COR-L47 (cell line): ENCODE results near the gene SLC3A2.

Experiments
- DNase-seq: peaks from one replicate; lab custom pipeline; 2025; lab: John Stamatoyannopoulos, UW

The SLC3A2 gene

DNA sequence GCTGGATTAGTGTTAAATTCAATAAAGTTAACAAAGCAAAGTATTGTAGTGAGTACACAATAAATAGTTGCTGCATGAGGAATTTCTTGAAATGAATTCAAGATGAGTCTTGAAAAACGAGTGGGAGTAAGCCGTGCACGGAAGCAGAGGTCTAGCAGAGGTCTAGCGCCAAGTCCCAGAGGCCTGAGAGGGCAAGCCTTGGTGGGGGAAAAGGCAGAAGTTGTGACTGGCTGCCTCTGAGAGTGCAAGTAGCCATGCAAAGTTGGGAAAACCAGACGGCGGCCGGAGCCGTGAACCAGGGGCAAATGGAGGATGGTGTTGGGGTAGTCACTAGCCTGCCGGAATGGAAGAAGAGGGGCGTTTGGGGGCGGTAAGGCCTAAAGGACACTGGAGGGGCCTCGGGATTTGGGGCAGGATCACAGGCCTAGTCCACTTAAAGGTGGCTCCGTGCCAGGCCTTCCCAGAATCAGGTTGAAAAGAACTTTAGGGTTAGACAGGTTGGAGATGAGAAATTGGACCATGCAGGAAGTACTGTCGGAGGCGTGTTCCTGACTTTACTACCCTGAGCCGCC is 379 bp upstream of the SLC3A2 start:
- DNase-seq, result no peak

GRCh38 chr11:62881579-62882430 is 1.1 kb downstream of the SLC3A2 start:
- peak; percentile 91 for DNase-seq

GRCh38 chr11:62882431-62882749 is 1.7 kb downstream of the SLC3A2 start:
- no peak for DNase-seq

DNA sequence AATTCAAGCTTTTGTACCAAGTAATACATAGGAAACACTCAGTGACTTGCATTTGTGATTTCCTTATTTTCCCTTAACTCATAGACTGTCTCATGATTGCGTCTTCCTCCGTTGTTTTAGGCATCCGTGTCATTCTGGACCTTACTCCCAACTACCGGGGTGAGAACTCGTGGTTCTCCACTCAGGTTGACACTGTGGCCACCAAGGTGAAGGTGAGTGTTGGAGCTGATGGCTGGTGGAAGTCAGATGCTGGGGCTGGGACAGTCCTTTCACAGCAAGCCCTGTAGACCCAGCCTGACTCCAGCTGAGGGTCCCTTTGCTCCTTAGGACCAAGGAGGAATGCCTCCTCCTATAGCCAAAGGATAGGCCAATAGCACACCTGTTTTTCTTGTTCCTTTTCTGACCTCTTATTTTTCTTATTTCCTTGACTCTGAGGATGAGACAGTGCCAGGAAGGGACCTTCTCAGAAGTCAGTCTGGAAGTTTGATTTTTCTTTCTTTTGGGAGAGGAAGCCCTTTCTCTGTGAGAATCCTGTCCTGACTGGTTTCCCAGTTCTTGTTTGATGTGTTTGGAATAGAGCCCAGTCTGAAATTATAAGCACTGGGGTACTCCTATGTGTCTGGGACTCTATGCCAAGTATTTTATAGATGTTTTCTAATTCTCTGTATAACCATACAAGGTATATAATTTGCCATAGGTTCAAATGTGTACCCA is 2.2 kb downstream of the SLC3A2 start:
- DNase-seq, result no peak

GRCh38 chr11:62883673-62884072 is 3.0 kb downstream of the SLC3A2 start:
- DNase-seq, result no peak

DNA sequence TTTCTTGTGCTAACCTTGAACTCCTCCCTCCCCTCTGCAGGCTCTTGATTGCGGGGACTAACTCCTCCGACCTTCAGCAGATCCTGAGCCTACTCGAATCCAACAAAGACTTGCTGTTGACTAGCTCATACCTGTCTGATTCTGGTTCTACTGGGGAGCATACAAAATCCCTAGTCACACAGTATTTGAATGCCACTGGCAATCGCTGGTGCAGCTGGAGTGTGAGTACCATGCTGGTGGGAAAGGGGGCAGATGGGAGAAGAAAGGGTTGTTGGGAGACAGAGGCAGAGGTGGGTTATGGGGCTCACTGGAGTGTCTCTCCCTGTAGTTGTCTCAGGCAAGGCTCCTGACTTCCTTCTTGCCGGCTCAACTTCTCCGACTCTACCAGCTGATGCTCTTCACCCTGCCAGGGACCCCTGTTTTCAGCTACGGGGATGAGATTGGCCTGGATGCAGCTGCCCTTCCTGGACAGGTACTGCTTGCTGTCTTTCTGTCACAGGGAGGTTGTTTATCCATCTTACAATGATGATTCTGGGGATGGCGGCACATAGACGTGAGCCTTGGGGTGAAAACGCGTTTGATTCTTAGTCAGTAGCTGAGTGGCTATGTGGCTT is 4.5 kb downstream of the SLC3A2 start:
- DNase-seq, result no peak

- DNase-seq, result no peak
These were observed 7.7 kb downstream of the SLC3A2 start for GRCh38 chr11:62888406-62888805.

DNA sequence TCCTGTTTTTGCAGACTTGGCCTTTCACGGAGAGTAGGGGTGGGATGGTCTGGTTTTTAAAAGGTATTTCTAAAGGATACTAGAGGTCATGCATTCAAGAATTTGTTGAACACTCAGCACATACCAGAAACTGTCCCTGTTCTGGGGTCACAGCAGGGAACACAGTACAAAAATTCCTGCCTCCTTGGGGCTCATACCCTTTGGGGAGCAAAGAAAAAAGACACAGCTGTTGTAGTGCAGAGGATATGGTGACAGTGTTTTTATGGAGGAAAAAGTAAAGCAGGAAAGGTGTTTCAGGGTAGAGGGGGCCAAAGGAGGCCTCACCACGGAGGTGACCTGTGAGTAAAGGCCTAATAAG is 8.4 kb downstream of the SLC3A2 start:
- DNase-seq, result no peak

DNA sequence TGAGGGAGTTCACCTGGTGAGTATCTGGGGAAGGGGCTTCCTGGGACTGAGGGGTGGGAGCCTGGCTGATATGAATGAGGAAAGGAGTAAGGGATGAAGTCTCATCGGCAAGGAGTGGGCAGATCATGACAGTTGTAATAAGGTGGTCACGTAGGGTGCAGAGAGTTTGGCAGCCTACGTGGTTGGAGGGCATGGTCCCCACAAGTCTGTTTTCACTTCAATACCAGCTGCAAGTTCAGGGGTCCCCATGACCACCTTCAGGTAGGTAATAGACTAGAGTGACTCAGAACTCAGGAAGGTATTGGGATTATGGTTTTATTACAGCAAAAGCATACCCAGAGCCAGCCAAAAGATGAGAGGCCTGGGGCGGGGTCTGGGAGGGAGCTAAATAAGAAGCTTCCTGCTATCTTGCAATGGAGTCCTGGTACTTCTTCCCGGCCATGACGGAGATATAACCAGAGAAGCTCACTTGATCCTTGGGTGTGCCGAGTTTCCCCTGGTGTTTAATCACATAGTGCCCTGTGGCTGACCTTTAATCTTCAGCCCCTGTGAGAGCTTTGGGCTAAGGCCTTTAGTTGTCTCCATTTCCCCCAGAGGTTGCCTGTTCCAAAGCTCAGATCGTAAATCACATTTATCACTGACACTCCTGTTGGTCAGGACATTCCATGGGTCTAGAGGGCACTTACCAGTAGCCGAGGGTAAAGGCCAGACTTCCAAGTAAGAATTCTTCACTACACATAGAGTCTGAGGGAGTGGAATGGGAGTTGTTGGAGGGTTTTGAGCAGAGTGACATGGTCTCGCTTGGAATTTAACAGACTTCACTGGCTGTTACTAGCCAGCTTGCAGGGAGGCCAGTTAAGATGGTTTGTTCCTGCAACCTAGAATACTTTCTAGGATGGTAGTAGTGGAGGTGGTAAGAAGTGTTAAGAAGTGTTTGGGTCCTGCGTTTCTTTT is 9.1 kb downstream of the SLC3A2 start:
- no peak for DNase-seq

- DNase-seq, result no peak
These were observed 11.6 kb downstream of the SLC3A2 start for GRCh38 chr11:62892077-62892922.

GRCh38 chr11:62895501-62895900 is 14.8 kb downstream of the SLC3A2 start:
- no peak for DNase-seq

- DNase-seq, result no peak
These were observed 15.4 kb downstream of the SLC3A2 start for GRCh38 chr11:62896049-62896448.

DNA sequence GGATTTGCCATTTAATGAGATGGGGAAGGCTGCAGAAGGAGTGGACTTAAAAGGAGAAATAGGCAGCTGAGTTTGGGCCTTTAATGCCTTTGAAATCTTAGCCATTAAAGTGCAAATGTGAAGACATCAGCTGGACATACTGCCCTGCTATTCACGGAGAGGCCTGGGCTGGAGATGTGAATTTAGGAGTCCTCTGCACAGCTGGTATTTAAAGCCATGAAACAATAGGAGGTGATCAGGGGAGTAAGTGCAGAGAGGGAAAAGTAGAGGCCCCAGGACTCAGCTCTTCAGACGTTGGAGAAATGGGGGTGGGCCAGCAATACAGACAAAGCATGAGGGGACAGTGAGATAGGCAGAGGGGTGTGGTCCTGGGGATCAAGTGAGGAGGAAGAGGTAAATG is 16.6 kb downstream of the SLC3A2 start:
- DNase-seq, result no peak

- no peak for DNase-seq
These were observed 17.3 kb downstream of the SLC3A2 start for GRCh38 chr11:62898027-62898426.

DNA sequence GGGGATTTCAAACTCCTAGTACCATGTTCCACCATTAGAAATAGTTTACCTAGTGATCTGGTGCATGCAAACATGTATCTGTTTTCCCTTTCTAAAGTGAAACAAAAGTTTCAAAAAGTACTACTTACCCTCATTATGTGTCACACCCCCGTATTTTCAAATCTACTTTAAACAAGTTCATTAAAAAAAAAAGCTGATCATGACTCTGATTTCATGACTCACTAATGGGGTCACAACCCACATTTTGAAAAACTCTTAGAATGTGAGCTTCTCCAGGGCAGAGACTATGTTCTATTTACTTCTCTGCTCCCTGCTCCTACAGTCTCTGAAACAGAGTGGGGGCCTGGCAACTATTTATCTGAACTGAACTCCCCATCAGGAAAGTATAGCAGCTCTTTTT is 22.2 kb downstream of the SLC3A2 start:
- DNase-seq, result no peak

GRCh38 chr11:62905296-62905695 is 24.6 kb downstream of the SLC3A2 start:
- no peak for DNase-seq

DNA sequence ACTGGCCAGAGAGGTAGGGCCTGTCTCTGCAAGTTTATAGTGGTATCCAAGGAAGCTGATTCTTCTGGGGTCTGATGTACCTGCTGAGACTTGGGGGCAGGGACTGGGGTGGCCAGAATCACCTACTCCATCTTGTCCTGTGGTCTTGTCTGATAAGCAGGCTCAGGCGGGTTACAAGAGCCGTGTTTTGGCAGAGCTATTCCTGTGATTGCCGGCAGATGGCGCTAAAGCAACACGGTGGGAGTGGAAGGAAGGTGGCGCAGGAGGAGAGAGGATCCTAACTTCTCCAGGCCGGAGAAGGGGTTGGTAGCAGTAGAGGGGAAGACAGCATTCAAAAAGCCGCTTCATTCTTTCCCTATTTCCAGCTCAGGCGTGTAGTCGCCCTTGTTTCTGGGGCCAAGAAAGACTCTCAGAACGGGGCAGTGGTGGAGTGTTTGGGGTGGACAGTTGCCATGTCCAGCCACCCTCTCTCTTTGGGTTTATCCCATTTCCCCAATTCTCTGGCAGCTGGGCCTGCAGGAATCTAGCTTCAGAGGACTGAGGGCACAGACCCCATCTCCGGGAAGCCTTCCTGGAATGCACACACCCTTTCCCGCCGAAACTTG is 25.3 kb downstream of the SLC3A2 start:
- peak; percentile 58 for DNase-seq

DNA sequence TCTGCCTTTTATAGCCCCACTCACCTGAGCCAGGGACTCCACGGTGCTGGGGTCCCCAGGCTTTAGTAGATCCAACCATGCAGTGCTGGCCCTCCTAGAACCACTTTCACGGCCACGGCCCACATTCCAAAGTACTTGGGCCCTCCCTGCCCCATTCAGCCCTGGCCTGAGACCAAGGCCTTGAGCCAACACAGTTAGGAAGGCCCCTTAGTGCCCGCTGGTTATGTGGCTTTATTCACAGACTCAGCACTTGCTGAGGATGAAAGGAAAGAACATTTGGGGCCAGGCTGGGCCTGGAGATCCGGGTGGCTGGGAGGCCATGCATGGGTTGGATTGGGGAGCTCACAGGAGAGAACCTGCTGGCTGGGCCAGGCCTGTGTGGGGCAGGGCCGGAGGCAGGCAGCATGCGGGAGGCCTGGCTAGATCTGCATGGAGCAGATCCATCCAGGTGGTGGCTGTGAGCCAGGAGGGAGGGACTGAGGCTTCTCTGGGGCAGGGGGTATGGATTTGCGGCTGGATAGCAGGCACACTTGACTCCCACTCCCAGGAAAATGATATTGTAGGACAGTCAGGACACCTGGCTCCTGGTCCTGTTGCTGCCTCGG is 27.9 kb downstream of the SLC3A2 start:
- DNase-seq, result no peak

- DNase-seq, result peak; percentile 85
These were observed 28.6 kb downstream of the SLC3A2 start for GRCh38 chr11:62909107-62909894.
